ENCODE data around the gene TMUB1.

Gene TMUB1

DNA sequence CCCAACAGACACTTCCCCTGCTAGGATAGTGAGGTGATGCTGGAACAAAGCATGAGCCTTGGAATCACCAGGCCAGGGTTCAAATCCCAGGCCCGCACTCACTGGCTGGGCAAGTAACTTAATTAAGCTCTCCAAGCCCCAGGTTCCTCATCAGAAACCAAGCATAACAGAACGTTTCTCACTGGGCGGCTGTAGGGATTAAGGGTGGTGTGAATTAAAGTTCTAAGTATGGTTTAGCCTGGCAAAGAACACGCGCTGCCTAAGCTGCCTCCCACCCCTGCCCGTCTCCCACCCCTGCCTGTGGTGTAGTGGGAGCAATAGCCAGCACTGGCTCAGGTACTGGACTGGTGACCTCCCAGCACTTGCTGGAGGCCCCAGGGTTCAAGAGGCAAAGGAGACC is 18.3 kb downstream of the TMUB1 start:
- peak overlapping the region; percentile 69 for H3K18ac ChIP-seq (ENCODE audit: low read length)
- H2BK120ac ChIP-seq (ENCODE audit: insufficient read depth, low read length, poor library complexity) = no peak overlapping the region
- H4K91ac ChIP-seq (ENCODE audit: low read depth, low read length) = no peak overlapping the region
- no CpG with 5 or more reads among the region's 6 CpGs for WGBS (ENCODE audit: extremely low coverage, insufficient coverage, insufficient read length)
- H4K8ac ChIP-seq (ENCODE audit: low read depth, low read length) = no peak overlapping the region
- H3K36me3 ChIP-seq (ENCODE audit: control insufficient read depth in 1 of 2, insufficient read depth in 2 of 2, low read length in 2 of 2) = peaks cover 57% of the 10 kb centered on the region in 2 experiments
- H3K79me2 ChIP-seq (ENCODE audit: control insufficient read depth, insufficient read depth, low read length, poor library complexity) = peaks cover 15% of the 10 kb centered on the region
- no peak overlapping the region for H3K14ac ChIP-seq (ENCODE audit: low read length)
- peak overlapping the region; percentile 34 for H3K4ac ChIP-seq (ENCODE audit: low read depth, low read length)
- H2AFZ ChIP-seq (ENCODE audit: insufficient read depth, low read length, poor library complexity) = no peak overlapping the region
- no peak for DNase-seq
- H2AK5ac ChIP-seq (ENCODE audit: low read length) = no peak overlapping the region
- no peak overlapping the region for H3K27ac ChIP-seq (ENCODE audit: low read depth, low read length)
- H2BK12ac ChIP-seq (ENCODE audit: low read length) = no peak overlapping the region
- no peak overlapping the region for H2BK5ac ChIP-seq (ENCODE audit: low read depth, low read length, poor library complexity)
- peaks cover 36 to 42% of the 10 kb centered on the region in 2 experiments for H3K4me1 ChIP-seq (ENCODE audit: control insufficient read depth in 1 of 2, insufficient read depth in 2 of 2, low read length in 2 of 2)
- no peak overlapping the region for H4K12ac ChIP-seq (ENCODE audit: low read depth, low read length)
- H3K9ac ChIP-seq (ENCODE audit: low read length) = no peak overlapping the region
- H3K4me2 ChIP-seq (ENCODE audit: low read length) = no peak overlapping the region
- no peak overlapping the region for H3K4me3 ChIP-seq (ENCODE audit: low read depth, low read length)
- no peaks in the 10 kb centered on the region for H3K27me3 ChIP-seq (ENCODE audit: insufficient read depth, low read length)
- H3K9me3 ChIP-seq (ENCODE audit: insufficient read depth, low read depth, low read length) = no peaks in the 10 kb centered on the region
- peaks cover 28% of the 10 kb centered on the region for H3K79me1 ChIP-seq (ENCODE audit: low read length)
- H3K23ac ChIP-seq (ENCODE audit: low read length) = no peak overlapping the region

DNA sequence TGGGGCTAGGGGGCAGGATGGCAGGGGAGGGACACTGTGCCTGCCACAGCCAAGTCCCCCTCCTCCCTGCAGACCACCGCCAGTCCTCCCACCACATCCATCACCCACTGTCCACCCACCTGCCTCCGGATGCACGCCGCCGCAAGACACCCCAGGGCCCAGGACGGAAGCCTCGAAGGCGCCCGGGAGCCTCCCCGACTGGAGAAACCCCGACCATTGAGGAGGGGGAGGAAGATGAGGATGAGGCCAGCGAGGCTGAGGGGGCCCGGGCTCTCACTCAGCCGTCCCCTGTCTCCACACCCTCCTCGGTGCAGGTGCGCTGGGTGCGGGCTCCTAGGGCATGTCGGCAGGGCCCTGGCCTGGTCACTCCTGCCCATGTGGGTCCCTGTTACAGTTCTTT is 18.8 kb downstream of the TMUB1 start:
- no peak overlapping the region for H3K4me3 ChIP-seq (ENCODE audit: low read depth, low read length)
- no peak overlapping the region for H4K8ac ChIP-seq (ENCODE audit: low read depth, low read length)
- peak overlapping the region; percentile 69 for H3K18ac ChIP-seq (ENCODE audit: low read length)
- H3K9ac ChIP-seq (ENCODE audit: low read length) = no peak overlapping the region
- H2BK12ac ChIP-seq (ENCODE audit: low read length) = no peak overlapping the region
- H3K4me1 ChIP-seq (ENCODE audit: control insufficient read depth in 1 of 2, insufficient read depth in 2 of 2, low read length in 2 of 2) = peaks cover 36 to 42% of the 10 kb centered on the region in 2 experiments
- H2AFZ ChIP-seq (ENCODE audit: insufficient read depth, low read length, poor library complexity) = no peak overlapping the region
- WGBS (ENCODE audit: extremely low coverage, insufficient coverage, insufficient read length) = no CpG with 5 or more reads among the region's 18 CpGs
- peaks cover 33% of the 10 kb centered on the region for H3K79me1 ChIP-seq (ENCODE audit: low read length)
- no peak overlapping the region for H3K4me2 ChIP-seq (ENCODE audit: low read length)
- no peak overlapping the region for H4K91ac ChIP-seq (ENCODE audit: low read depth, low read length)
- peaks cover 18% of the 10 kb centered on the region for H3K79me2 ChIP-seq (ENCODE audit: control insufficient read depth, insufficient read depth, low read length, poor library complexity)
- H3K23ac ChIP-seq (ENCODE audit: low read length) = no peak overlapping the region
- peak overlapping the region; percentile 34 for H3K4ac ChIP-seq (ENCODE audit: low read depth, low read length)
- no peaks in the 10 kb centered on the region for H3K9me3 ChIP-seq (ENCODE audit: insufficient read depth, low read depth, low read length)
- peaks cover 52% of the 10 kb centered on the region in 2 experiments for H3K36me3 ChIP-seq (ENCODE audit: control insufficient read depth in 1 of 2, insufficient read depth in 2 of 2, low read length in 2 of 2)
- no peak for DNase-seq
- H2BK5ac ChIP-seq (ENCODE audit: low read depth, low read length, poor library complexity) = no peak overlapping the region
- no peak overlapping the region for H2AK5ac ChIP-seq (ENCODE audit: low read length)
- no peak overlapping the region for H2BK120ac ChIP-seq (ENCODE audit: insufficient read depth, low read length, poor library complexity)
- H3K27ac ChIP-seq (ENCODE audit: low read depth, low read length) = peak overlapping the region; percentile 8
- H3K14ac ChIP-seq (ENCODE audit: low read length) = no peak overlapping the region
- no peak overlapping the region for H4K12ac ChIP-seq (ENCODE audit: low read depth, low read length)
- H3K27me3 ChIP-seq (ENCODE audit: insufficient read depth, low read length) = no peaks in the 10 kb centered on the region

DNA sequence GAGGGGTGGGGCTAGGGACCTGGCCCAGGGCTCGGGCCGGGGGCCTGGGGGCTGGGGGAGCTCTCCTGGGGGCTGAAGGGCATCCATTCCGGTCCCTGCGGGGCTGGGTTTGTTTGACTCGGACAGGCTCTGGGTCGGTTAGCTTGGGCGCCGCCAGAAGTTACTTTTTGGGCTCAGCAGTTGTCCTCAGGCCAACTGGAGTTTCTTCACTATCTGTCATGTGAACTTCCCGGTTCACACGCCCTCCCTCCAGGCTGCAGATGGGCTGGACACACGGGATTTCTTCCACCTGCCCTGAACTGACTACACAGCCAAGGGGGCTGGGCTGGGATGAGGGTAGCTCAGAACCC is 20.1 kb downstream of the TMUB1 start:
- H2BK120ac ChIP-seq (ENCODE audit: insufficient read depth, low read length, poor library complexity) = no peak overlapping the region
- WGBS (ENCODE audit: extremely low coverage, insufficient coverage, insufficient read length) = no CpG with 5 or more reads among the region's 11 CpGs
- H3K4me1 ChIP-seq (ENCODE audit: control insufficient read depth in 1 of 2, insufficient read depth in 2 of 2, low read length in 2 of 2) = peaks cover 46 to 49% of the 10 kb centered on the region in 2 experiments
- H4K8ac ChIP-seq (ENCODE audit: low read depth, low read length) = peak overlapping the region; percentile 9
- no peak overlapping the region for H2AFZ ChIP-seq (ENCODE audit: insufficient read depth, low read length, poor library complexity)
- H3K79me1 ChIP-seq (ENCODE audit: low read length) = peaks cover 42% of the 10 kb centered on the region
- H3K79me2 ChIP-seq (ENCODE audit: control insufficient read depth, insufficient read depth, low read length, poor library complexity) = peaks cover 23% of the 10 kb centered on the region
- H3K23ac ChIP-seq (ENCODE audit: low read length) = no peak overlapping the region
- no peak overlapping the region for H3K9ac ChIP-seq (ENCODE audit: low read length)
- H3K14ac ChIP-seq (ENCODE audit: low read length) = peak overlapping the region; percentile 32
- H3K4me2 ChIP-seq (ENCODE audit: low read length) = peak overlapping the region; percentile 51
- peak; percentile 88 to 92 for DNase-seq
- peak overlapping the region; percentile 65 for H3K27ac ChIP-seq (ENCODE audit: low read depth, low read length)
- no peak overlapping the region for H3K4ac ChIP-seq (ENCODE audit: low read depth, low read length)
- peak overlapping the region; percentile 32 for H4K91ac ChIP-seq (ENCODE audit: low read depth, low read length)
- no peak overlapping the region for H4K12ac ChIP-seq (ENCODE audit: low read depth, low read length)
- peak overlapping the region; percentile 36 for H2BK5ac ChIP-seq (ENCODE audit: low read depth, low read length, poor library complexity)
- H3K9me3 ChIP-seq (ENCODE audit: insufficient read depth, low read depth, low read length) = no peaks in the 10 kb centered on the region
- peaks cover 42 to 43% of the 10 kb centered on the region in 2 experiments for H3K36me3 ChIP-seq (ENCODE audit: control insufficient read depth in 1 of 2, insufficient read depth in 2 of 2, low read length in 2 of 2)
- H2BK12ac ChIP-seq (ENCODE audit: low read length) = no peak overlapping the region
- H2AK5ac ChIP-seq (ENCODE audit: low read length) = no peak overlapping the region
- no peak overlapping the region for H3K4me3 ChIP-seq (ENCODE audit: low read depth, low read length)
- H3K18ac ChIP-seq (ENCODE audit: low read length) = no peak overlapping the region
- H3K27me3 ChIP-seq (ENCODE audit: insufficient read depth, low read length) = no peaks in the 10 kb centered on the region

DNA sequence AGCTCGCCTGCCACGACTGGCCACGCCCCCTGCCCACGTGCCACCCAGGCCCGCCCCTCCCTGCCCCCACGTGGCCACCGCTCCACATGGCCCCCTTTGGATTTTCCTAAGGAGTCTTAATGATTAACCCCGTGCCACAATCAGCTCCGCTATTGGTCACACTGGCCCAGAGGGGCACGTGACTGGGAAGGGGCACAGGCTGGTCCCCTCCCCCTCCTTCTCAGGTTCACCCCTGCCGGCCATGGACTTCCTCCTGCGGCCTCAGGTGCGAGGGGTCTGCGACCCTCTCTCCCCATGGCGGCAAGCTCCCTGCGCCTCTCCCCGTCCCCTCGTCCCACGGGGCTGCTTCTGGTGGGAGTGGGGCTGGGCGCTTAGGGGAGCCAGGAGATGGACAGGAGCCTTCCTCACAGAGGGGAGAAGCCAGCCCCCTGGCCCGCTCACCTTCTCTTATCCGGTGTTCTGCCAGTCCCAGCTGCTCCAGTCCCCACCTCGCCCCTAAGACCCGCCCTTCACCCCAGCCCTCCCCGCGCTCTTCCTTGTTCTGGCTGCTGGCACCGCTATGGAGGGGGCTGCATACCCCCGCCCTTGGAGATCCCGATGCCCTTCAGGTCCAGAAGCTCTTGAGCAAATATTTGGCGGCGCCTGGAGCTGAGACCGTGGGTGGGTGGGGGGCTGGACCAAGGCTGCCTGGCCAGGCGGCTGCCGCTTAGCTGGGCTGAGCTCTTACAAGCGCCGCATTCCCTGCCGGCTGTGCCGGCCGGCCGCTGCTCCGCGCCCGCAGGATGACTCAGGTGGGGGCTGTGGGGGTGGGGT is 20.7 kb downstream of the TMUB1 start:
- Histone ChIP-seq H3K36me3 (ENCODE audit: control insufficient read depth in 1 of 2, insufficient read depth in 2 of 2, low read length in 2 of 2) (peaks cover 38% of the 10 kb centered on the region in 2 experiments), H3K4ac (ENCODE audit: low read depth, low read length) (peak overlapping the region; percentile 7), H4K12ac (ENCODE audit: low read depth, low read length) (peak overlapping the region; percentile 10), H2BK12ac (ENCODE audit: low read length) (no peak overlapping the region), H3K79me1 (ENCODE audit: low read length) (peaks cover 43% of the 10 kb centered on the region), H4K8ac (ENCODE audit: low read depth, low read length) (peak overlapping the region; percentile 33), H2AFZ (ENCODE audit: insufficient read depth, low read length, poor library complexity) (no peak overlapping the region), H3K9me3 (ENCODE audit: insufficient read depth, low read depth, low read length) (no peaks in the 10 kb centered on the region), H3K27ac (ENCODE audit: low read depth, low read length) (peak overlapping the region; percentile 84), H3K27me3 (ENCODE audit: insufficient read depth, low read length) (no peaks in the 10 kb centered on the region), H3K4me2 (ENCODE audit: low read length) (peak overlapping the region; percentile 57), H4K91ac (ENCODE audit: low read depth, low read length) (peak overlapping the region; percentile 81), H2BK120ac (ENCODE audit: insufficient read depth, low read length, poor library complexity) (peak overlapping the region; percentile 73), H3K4me3 (ENCODE audit: low read depth, low read length) (peak overlapping the region; percentile 5), H2AK5ac (ENCODE audit: low read length) (peak overlapping the region; percentile 67), H3K9ac (ENCODE audit: low read length) (no peak overlapping the region), H3K4me1 (ENCODE audit: control insufficient read depth in 1 of 2, insufficient read depth in 2 of 2, low read length in 2 of 2) (peaks cover 42 to 44% of the 10 kb centered on the region in 2 experiments), H3K79me2 (ENCODE audit: control insufficient read depth, insufficient read depth, low read length, poor library complexity) (peaks cover 23% of the 10 kb centered on the region), H3K23ac (ENCODE audit: low read length) (no peak overlapping the region), H3K18ac (ENCODE audit: low read length) (peak overlapping the region; percentile 53), H2BK5ac (ENCODE audit: low read depth, low read length, poor library complexity) (peak overlapping the region; percentile 11), H3K14ac (ENCODE audit: low read length) (peak overlapping the region; percentile 69)
- WGBS (ENCODE audit: extremely low coverage, insufficient coverage, insufficient read length) = no CpG with 5 or more reads among the region's 43 CpGs
- DNase-seq = peak; percentile 88 to 94
